Vagina (tissue), 2 donors: Measurements from ENCODE around the gene RYR2. TPM values are rescaled to one million over a fixed set of nuclear protein-coding genes. Genes with fewer than 3 reads are reported as not detected.
A peak's percentile ranks its signal among the peaks of the same experiment; 100 is the strongest.

Experiments used
- DNase-seq, 2 donors: peaks; one replicate each; pipeline ENCODE4 v3.0.0-alpha.2; 2017; ENCODE audit errors: extremely low spot score in 2 of 2
- H3K27ac ChIP-seq: fragments of 200-600 bp; sonication (generic); one replicate; pipeline ENCODE4 v1.5.1; 2019
- H3K27me3 ChIP-seq: fragments of 200-600 bp; sonication (generic); one replicate; pipeline ENCODE4 v1.5.1; 2019
- H3K36me3 ChIP-seq, 2 donors: fragments of 200-600 bp; sonication (generic); one replicate each; pipeline ENCODE4 v1.5.1; 2017 to 2019
- H3K4me1 ChIP-seq: fragments of 200-600 bp; sonication (generic); one replicate; pipeline ENCODE4 v1.5.1; 2019
- H3K4me3 ChIP-seq, 2 donors: fragments of 200-600 bp; sonication (generic); 1 replicate in 1 of 2; 2 replicates in 1 of 2; pipeline ENCODE4 v1.5.1; 2016 to 2019
- H3K9me3 ChIP-seq: fragments of 200-600 bp; sonication (generic); one replicate; pipeline ENCODE4 v1.5.1; 2019
- POLR2A ChIP-seq, 2 donors: fragments of 450-650 bp; IDR thresholded peaks; one replicate each; pipeline ENCODE4 v1.6.1; 2017; ENCODE audit warnings: antibody characterized with exemption in 2 of 2, mild to moderate bottlenecking in 2 of 2, moderate library complexity in 2 of 2
- POLR2AphosphoS5 ChIP-seq, 2 donors: sonication (generic); formaldehyde crosslinking; IDR thresholded peaks; one replicate each; pipeline ENCODE4 v1.9.0; 2017; ENCODE audit warnings: antibody characterized with exemption in 2 of 2, mild to moderate bottlenecking in 2 of 2, low read depth in 1 of 2; ENCODE audit not compliant: insufficient read depth in 1 of 2
- intact Hi-C: fragments of 100-400 bp; cut with DNase I; formaldehyde crosslinking; loops from one replicate; pipeline ENCODE4 v1.15.1; 2023
- total RNA-seq: library from RNA; depleted of rRNA; stranded (reverse); fragments of >200 nt; gene quantifications from one replicate; pipeline ENCODE4 v1.2.3, GENCODE V29; 2016
- TF ChIP-seq, protein P1 (sequence below), 3 experiments: fragments of 450-650 bp in 2 of 3; fragments of 200-600 bp in 1 of 3; sonication (generic) in 1 of 3; IDR thresholded peaks; one replicate each; pipeline ENCODE4 v1.5.1; 2017 to 2019; ENCODE audit warnings: antibody characterized with exemption in 3 of 3, mild to moderate bottlenecking in 2 of 3, moderate library complexity in 2 of 3

Gene RYR2
- total RNA-seq, 1 donor from 2014 or later, result 1.5 TPM

- TF ChIP-seq POLR2AphosphoS5 (IDR thresholded peaks at IDR 0.05; ENCODE audit: insufficient read depth in 1 of 2, low read depth in 1 of 2), result no peak
- no peak for TF ChIP-seq POLR2A (IDR thresholded peaks at IDR 0.05)
- TF ChIP-seq, protein P1, sequence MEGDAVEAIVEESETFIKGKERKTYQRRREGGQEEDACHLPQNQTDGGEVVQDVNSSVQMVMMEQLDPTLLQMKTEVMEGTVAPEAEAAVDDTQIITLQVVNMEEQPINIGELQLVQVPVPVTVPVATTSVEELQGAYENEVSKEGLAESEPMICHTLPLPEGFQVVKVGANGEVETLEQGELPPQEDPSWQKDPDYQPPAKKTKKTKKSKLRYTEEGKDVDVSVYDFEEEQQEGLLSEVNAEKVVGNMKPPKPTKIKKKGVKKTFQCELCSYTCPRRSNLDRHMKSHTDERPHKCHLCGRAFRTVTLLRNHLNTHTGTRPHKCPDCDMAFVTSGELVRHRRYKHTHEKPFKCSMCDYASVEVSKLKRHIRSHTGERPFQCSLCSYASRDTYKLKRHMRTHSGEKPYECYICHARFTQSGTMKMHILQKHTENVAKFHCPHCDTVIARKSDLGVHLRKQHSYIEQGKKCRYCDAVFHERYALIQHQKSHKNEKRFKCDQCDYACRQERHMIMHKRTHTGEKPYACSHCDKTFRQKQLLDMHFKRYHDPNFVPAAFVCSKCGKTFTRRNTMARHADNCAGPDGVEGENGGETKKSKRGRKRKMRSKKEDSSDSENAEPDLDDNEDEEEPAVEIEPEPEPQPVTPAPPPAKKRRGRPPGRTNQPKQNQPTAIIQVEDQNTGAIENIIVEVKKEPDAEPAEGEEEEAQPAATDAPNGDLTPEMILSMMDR (IDR thresholded peaks at IDR 0.05), result no peak
These were observed 817.0 kb downstream of the RYR2 start for GRCh38 chr1:237858992-237859391.

GRCh38 chr1:237861944-237862343 lies 820.0 kb downstream of the RYR2 start:
- TF ChIP-seq, protein P1 (IDR thresholded peaks at IDR 0.05), result no peak
- no peak for TF ChIP-seq POLR2AphosphoS5 (IDR thresholded peaks at IDR 0.05; ENCODE audit: insufficient read depth in 1 of 2, low read depth in 1 of 2)
- TF ChIP-seq POLR2A (IDR thresholded peaks at IDR 0.05), result no peak
- Histone ChIP-seq H3K36me3 (no peaks in the 10 kb centered on the region), H3K4me1 (no peaks in the 10 kb centered on the region), H3K4me3 (no peak overlapping the region), H3K9me3 (no peaks in the 10 kb centered on the region), H3K27me3 (no peaks in the 10 kb centered on the region), H3K27ac (no peak overlapping the region)
- intact Hi-C loops, result no loop called here
- no peak for DNase-seq

More at GRCh38 chr1:237858992-237859391, 817.0 kb downstream of the RYR2 start:
- no peak for DNase-seq
- intact Hi-C loops, result no loop called here
- H3K36me3 ChIP-seq, result no peaks in the 10 kb centered on the region
- H3K27ac ChIP-seq, result no peak overlapping the region
- no peak overlapping the region for H3K4me3 ChIP-seq
- no peaks in the 10 kb centered on the region for H3K4me1 ChIP-seq
- H3K27me3 ChIP-seq, result no peaks in the 10 kb centered on the region
- H3K9me3 ChIP-seq, result no peaks in the 10 kb centered on the region

- Histone ChIP-seq H3K27ac (no peak overlapping the region), H3K4me3 (no peak overlapping the region), H3K4me1 (no peaks in the 10 kb centered on the region), H3K36me3 (no peaks in the 10 kb centered on the region), H3K27me3 (no peaks in the 10 kb centered on the region), H3K9me3 (no peaks in the 10 kb centered on the region)
- intact Hi-C loops, result no loop called here
- no peak for DNase-seq
- TF ChIP-seq POLR2A (IDR thresholded peaks at IDR 0.05) (no peak), POLR2AphosphoS5 (IDR thresholded peaks at IDR 0.05; ENCODE audit: insufficient read depth in 1 of 2, low read depth in 1 of 2) (no peak)
- TF ChIP-seq, protein P1 (IDR thresholded peaks at IDR 0.05), result no peak
These were observed 821.2 kb downstream of the RYR2 start for GRCh38 chr1:237863234-237863633.

DNA sequence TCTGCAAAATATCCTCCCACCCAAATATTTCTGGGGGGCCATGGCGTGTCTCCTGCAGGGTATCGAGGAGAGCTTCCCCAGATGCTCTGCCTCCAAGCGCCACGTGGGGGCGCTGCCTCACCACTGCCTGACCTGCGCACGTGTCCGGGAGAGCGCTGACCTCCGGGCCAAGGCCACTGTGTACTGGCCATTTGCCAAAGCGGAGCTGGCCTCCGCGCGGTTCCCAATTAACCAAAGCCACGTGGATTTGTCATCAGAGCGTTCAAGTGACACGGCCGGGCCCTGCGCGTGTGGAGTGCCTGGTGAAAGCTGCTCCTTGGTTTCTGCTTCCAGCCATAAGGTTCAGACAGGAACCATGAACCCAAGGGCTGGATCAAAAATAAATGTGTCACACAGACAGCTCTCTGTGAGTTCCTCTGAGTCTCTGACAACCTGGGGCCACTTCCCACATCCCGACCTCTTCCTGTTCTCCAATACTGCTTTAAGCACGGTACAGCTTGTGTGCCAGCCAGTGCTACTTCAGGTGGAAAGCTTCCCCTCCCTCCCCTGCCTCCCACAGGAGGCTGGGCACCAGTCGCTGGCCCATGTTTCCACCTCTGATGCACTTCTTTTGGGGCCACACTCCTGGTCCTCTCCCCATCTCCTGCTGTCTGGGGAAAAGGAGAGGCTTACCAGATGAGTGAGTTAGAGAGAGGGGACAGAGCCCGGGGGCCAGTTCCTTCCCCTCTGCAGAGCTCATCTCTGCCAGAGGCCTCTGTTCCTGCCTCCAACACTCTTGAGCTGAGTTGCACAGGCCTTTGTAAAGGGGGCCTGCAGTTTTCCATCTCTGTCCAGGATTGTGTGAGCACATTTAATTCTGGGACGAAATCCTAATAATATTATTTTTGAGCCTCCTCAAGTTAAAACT lies 822.6 kb downstream of the RYR2 start:
- H3K4me1 ChIP-seq, result no peaks in the 10 kb centered on the region
- H3K4me3 ChIP-seq, result no peak overlapping the region
- DNase-seq, result no peak
- intact Hi-C loops, result no loop called here
- no peak for TF ChIP-seq POLR2AphosphoS5 (IDR thresholded peaks at IDR 0.05; ENCODE audit: insufficient read depth in 1 of 2, low read depth in 1 of 2)
- TF ChIP-seq, protein P1 (IDR thresholded peaks at IDR 0.05), result peak in 1 of 3 experiments; percentile 27
- TF ChIP-seq POLR2A (IDR thresholded peaks at IDR 0.05), result no peak
- no peak overlapping the region for H3K27ac ChIP-seq
- H3K27me3 ChIP-seq, result no peaks in the 10 kb centered on the region
- H3K36me3 ChIP-seq, result no peaks in the 10 kb centered on the region
- H3K9me3 ChIP-seq, result no peaks in the 10 kb centered on the region

GRCh38 chr1:237867380-237867888 lies 825.5 kb downstream of the RYR2 start:
- Histone ChIP-seq H3K36me3 (no peaks in the 10 kb centered on the region), H3K27ac (no peak overlapping the region), H3K4me3 (no peak overlapping the region), H3K27me3 (no peaks in the 10 kb centered on the region), H3K4me1 (no peaks in the 10 kb centered on the region), H3K9me3 (no peaks in the 10 kb centered on the region)
- TF ChIP-seq POLR2A (IDR thresholded peaks at IDR 0.05) (no peak), POLR2AphosphoS5 (IDR thresholded peaks at IDR 0.05; ENCODE audit: insufficient read depth in 1 of 2, low read depth in 1 of 2) (no peak)
- TF ChIP-seq, protein P1 (IDR thresholded peaks at IDR 0.05), result no peak
- intact Hi-C loops, result no loop called here
- no peak for DNase-seq
